NCI-H345 treated with DMSO at 0.1 percent for 48 hours (cell line): ENCODE data around the gene PRSS3.
"Not testable (repeated sequence)": the region's sequence is repeated elsewhere in the genome, so short reads cannot be mapped to it uniquely, and the experiment has no call there.

ENCODE experiments used
- DNase-seq: peaks from one replicate; lab custom pipeline; 2025; ENCODE audit not compliant: unreplicated experiment; lab: John Stamatoyannopoulos, UW

The PRSS3 gene

DNA sequence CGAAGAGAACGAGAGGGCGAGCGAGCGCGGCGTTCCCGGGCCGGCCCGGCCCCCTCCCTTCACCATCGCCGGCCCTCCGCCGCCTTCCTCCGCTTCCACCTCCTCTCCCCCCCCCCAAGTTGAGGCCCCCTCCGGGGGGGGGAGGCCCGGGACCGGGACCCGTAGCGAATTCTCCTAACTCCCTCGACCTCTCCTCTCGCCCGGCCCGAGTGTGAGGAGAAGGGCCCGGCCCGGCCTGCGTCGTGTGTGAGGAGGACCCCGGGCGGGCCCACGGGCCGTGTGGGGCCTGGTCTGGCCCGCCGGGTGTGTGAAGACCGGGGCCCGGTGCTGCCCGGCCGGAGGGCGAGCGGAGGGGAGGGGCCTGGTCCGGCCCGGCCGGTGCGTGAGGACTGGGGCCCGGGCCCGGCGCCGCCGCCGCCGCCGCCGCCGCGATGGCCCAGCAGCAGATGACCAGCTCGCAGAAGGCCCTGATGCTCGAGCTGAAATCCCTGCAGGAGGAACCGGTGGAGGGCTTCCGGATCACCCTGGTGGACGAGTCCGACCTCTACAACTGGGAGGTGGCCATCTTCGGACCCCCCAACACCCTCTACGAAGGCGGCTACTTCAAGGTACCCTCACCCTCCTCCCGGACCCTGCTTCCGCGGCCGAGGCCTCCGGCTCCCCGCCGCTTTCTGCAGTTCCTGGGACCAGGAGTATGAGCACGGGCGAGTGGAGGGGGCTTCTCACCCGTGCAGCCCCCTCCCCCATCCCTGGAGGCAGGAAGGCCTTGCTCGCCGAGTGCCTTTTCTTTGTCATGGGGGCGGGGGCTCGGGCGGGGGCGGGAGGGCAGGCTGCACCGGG lies 22.2 kb downstream of the PRSS3 start:
- DNase-seq, result no peak

DNA sequence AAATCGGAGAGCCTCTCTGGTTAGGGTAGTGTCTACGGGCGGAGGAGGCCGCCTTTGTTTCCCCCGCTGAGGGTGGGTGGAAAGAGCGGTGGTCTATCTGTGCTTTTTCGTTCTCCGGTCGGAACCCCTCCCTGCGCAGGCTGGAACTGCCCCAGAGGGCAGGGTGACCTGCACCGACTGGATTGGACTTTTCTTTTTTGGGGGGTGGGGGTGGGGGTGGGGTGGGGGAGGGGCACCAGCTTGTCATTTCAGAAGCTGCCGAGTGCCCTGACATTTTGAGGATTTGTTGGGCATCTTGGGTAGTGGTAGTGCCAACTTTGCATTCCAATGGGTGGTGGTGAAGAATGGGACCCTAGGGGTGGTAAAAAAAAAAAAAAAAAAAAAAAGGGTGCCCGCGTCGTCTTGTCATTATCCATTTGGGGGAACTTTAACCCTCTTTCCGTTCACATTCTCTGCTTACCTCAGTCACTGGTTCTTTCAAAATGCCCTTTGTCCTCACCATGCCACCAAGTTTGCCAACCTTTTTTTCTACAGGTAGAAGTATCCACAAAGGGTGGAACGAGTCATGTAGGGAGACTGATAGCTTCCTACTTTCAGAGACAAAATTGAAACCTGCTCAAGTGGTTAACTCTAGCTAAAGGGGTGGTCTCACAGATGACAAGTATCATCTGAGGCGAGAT lies 22.9 kb downstream of the PRSS3 start:
- no peak for DNase-seq

DNA sequence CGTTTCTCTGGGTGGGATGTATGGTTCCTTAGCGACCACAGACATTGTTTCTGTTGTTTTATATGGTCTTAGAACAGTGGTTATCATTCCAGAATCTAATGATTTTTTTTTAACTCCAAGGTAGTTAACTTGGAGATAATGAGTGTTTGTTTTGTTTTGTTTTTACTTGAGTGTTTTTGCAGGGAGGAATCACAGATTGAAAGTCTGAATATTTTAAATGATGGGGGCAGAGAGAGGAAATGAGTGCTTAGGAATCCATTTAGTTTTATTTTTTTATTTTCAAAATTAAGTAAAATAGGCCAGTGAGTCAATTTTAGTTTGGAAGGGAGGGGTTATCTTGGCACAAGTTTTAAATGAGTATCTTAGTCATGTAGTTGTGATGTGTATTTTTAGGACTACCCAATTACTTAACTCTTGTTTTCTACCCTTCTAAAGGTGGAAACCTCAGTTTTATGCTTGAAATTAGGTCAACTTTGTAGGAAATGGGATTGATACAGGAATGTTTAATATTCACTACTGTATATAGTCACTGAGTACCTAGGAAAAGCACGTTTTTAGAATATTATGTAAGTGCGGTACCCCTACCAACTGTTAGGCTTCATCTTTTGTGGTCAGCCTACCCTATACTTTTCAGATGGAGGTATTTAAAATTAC lies 23.6 kb downstream of the PRSS3 start:
- DNase-seq, result no peak

DNA sequence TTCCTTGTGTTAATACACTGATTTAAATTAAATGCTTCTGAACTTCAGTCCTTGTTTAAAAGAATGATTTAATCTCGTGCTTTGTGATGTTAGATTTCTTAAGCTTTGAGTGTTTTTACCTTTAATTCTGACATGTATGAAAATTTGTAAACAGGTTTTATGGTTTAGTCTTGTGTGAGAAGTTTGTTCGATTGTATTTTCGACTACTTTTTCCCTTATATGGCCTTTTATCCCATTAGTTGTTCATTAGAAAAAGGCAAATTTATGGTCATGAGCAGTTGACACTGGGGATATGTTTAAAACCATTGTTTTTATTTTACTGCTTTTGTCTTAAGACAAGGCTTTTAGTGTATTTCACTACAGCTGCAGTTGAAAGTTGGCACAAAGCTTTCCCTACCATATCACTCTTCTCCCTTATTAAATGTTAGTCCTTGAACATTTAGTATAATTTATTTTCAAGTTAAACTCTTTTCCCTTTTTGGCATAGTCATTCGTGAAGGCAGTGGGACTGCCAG lies 24.9 kb downstream of the PRSS3 start:
- DNase-seq, result no peak

DNA sequence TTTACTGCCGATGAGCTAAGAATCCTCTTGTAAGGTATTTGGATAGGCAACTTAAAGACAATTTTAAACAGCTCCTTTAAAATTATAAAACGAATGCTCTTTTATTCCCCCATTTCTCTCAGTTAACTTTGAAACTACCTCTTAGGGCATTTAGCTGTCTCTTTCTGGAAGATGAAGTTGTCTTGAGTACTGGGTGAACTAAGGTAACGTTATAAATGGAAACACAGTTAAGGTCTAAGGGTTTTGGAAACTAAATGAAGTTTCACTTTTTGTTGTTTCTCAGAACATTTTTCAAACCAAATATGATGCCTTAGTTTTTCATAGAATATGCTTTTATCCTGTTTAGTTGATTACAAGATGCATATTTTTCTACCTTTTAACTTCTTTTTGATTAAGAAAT lies 28.4 kb downstream of the PRSS3 start:
- no peak for DNase-seq

DNA sequence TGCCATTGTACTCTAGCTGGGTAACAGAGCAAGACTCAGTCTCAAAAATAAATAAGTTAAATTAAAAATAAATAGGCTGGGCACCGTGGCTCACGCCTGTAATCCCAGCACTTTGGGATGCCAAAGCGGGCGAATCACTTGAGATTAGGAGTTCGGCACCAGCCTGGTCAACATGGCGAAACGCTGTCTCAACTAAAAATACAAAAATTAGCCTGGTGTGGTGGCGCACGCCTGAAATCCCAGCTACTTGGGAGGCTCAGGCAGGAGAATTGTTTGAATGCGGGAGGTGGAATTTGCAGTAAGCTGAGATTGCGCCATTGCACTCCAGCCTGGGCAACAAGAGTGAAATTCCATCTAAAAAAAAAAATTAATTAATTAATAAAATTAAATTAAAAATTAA lies 31.9 kb downstream of the PRSS3 start:
- not testable (repeated sequence) for DNase-seq

DNA sequence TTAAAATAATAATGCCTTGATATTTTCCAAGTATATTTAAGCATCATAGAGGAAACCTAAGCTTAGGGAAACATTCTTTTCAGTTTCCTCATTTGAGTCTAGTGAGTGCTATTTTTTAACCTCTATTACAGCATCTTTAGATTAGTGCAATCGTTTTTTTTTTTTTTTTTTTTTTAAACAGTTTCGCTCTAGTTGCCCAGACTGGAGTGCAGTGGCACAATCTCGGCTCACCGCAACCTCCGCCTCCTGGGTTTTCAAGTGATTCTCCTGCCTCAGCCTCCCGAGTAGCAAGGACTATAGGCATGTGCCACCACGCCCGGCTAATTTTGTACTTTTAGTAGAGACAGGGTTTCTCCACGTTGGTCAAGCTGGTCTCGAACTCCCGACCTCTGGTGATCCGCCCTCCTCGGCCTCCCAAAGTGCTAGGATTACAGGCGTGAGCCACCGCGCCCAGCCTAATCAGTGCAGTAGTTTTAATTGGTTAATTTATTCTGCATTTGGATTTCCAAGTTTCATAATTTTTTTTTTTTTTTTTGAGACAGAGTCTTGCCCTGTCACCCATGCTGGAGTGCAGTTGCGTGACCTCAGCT lies 34.4 kb downstream of the PRSS3 start:
- not testable (repeated sequence) for DNase-seq

DNA sequence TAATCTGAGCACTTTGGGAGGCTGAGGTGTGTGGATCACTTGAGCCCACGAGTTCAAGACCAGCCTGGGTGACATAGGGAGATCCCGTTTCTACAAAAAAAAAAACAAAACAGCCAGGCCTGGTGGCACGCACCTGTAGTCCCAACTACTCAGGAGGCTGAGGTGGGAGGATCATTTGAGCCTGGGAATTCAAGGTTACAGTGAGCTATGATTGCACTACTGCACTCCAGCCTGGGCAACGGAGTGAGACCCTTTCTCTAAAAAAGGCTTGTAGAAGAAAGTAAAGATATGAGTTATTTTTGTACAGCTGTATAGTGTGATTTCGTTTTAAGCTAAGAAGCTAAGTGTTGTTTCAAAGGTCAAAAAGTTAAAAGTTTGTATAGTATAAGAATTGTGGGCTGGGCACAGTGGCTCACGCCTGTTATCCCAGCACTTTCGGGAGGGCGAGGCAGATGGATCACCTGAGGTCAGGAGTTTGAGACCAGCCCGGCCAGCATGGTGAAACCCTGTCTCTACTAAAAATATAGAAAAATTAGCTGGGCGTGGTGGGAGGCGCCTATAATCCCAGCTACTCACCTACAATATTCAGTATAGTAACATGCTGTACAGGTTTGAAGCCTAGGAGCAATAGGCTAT lies 40.4 kb downstream of the PRSS3 start:
- no peak for DNase-seq

DNA sequence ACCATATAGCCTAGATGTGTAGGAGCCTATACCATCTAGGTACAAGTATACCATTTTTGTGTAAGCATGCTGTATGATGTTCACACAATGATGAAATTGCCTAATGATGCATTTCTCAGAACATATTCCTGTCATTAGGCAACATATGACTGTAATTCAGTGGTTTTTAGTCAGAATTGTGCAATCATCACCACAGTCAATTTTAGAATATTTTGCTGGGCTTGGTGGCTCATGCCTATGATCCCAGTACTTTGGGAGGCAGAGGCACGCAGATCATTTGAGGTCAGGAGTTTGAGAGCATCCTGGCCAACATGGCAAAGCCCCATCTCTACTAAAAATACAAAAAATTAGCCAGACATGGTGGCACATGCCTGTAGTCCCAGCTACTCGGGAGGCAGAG lies 40.9 kb downstream of the PRSS3 start:
- DNase-seq, result not testable (repeated sequence)

DNA sequence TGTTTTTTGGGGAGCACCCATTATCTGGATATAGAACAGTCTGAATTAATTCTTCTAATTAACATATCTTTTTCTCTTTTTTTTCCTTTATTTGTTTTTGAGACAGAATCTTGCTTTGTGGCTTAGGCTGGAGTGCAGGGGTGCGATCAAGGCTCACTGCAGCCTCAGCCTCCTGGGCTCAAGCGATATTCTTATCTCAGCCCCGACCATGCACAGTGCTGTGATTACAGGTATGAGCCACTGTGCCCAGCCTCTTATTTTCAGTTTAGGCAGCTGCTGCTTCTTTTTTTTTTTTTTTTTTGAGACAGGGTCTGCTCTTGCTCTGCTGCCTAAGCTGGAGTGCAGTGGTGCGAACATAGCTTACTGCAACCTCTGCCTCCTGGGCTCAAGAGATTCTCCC lies 41.8 kb downstream of the PRSS3 start:
- DNase-seq, result no peak

DNA sequence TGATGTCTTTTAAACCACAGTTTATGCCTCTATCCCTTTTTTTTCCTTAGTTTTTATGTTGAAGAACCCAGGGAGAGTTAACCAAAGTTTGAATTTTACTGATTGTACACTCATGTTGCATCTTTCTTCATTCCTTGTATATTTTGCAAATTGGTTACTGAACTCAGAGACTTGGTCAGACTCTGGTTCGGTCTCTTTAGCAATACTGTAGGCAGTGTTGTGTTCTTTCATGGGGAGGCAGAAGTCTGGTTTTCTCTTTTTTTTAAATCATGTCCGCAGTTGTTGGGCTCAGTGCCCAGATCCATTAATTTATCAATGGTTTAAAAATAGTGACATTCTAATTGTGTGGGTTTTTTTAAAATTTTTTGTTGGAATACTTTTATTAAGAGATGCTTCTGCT lies 45.0 kb downstream of the PRSS3 start:
- DNase-seq, result no peak

DNA sequence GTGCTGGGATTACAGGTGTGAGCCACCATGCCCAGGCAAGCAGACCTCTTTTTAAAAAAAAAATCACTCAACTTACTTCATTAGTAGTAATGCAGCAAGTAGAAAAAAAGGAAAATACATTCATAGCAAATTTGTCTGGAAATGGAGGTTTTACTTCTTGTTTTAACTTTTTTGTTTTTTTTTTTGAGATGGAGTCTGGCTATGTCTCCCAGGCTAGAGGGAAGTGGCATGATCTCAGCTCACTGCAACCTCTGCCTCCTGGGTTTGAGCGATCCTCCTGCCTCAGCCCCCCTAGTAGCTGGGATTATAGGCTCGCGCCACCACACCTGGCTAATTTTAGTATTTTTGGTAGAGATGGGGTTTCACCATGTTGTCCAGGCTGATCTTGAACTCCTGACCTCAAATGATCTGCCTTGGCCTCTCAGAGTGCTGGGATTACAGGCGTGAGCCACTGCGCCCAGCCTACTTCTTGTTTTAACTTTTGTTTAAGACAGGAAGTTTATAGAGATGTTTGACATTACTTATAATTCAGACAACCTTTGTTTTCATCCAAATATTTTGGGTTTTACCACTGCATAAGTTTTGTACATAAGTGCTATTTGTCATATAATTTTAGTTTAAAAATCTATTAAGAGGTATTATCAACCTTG lies 48.1 kb downstream of the PRSS3 start:
- DNase-seq, result no peak

DNA sequence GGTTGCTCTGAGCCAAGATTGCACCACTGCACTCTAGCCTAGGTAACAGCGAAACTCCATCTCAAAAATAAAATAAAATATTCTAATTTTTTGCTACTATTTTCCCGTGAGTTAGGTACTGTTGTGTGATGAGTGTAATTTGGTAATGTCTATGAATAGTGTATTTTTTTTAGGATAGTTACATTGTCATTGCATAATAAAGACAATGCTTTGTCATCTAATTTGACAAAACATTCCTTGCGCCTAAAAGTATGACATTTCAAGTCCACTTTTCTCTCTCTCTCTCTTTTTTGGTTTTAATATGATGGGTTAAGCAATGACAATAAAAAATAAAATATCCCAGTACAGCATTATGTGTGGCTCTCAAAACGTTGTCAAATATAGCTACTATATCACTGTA lies 50.9 kb downstream of the PRSS3 start:
- no peak for DNase-seq

DNA sequence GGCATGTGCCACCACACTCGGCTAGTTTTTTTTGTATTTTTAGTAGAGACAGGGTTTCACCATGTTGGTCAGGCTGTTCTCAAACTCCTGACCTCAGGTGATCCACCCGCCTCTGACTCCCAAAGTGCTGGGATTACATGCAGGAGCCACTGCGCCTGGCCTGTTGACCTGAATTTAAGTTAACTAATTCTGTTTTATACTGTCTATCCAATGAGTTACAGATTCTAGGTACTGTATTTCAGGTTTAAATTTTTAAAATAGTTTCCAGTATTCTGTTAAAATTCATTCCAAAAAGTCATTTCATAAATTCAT lies 52.5 kb downstream of the PRSS3 start:
- not testable (repeated sequence) for DNase-seq
